NCI-H2196 (cell line): ENCODE measurements around the gene RNF149.

Experiments used
- DNase-seq: peaks from one replicate; lab custom pipeline; 2025; ENCODE audit not compliant: unreplicated experiment; lab: John Stamatoyannopoulos, UW

RNF149 gene

GRCh38 chr2:101296371-101296770 is 12.1 kb downstream of the RNF149 start:
- no peak for DNase-seq

GRCh38 chr2:101295895-101296294 is 12.6 kb downstream of the RNF149 start:
- DNase-seq: no peak

- no peak for DNase-seq
Observed at GRCh38 chr2:101294861-101295260, 13.6 kb downstream of the RNF149 start.

- no peak for DNase-seq
Observed at GRCh38 chr2:101293544-101293943, 15.0 kb downstream of the RNF149 start.

GRCh38 chr2:101291973-101292372 is 16.5 kb downstream of the RNF149 start:
- no peak for DNase-seq

GRCh38 chr2:101290711-101291110 is 17.8 kb downstream of the RNF149 start:
- no peak for DNase-seq

- no peak for DNase-seq
Observed at GRCh38 chr2:101287303-101287702, 21.2 kb downstream of the RNF149 start.

GRCh38 chr2:101286684-101287083 is 21.8 kb downstream of the RNF149 start:
- DNase-seq: no peak

GRCh38 chr2:101282980-101283379 is 25.5 kb downstream of the RNF149 start:
- DNase-seq: no peak

- no peak for DNase-seq
Observed at GRCh38 chr2:101281482-101281881, 27.0 kb downstream of the RNF149 start.

- no peak for DNase-seq
Observed at GRCh38 chr2:101278925-101279324, 29.6 kb downstream of the RNF149 start.

GRCh38 chr2:101277111-101277510 is 31.4 kb downstream of the RNF149 start:
- no peak for DNase-seq

- DNase-seq: no peak
Observed at GRCh38 chr2:101274142-101274541, 34.4 kb downstream of the RNF149 start.

- DNase-seq: no peak
Observed at GRCh38 chr2:101273056-101273455, 35.4 kb downstream of the RNF149 start.

- DNase-seq: no peak
Observed at GRCh38 chr2:101272045-101272784, 36.3 kb downstream of the RNF149 start.

- DNase-seq: no peak
Observed at GRCh38 chr2:101270700-101271259, 37.7 kb downstream of the RNF149 start.

GRCh38 chr2:101267671-101268656 is 40.5 kb downstream of the RNF149 start:
- DNase-seq: no peak

- DNase-seq: no peak
Observed at GRCh38 chr2:101265893-101266499, 42.5 kb downstream of the RNF149 start.

GRCh38 chr2:101264360-101264939 is 44.1 kb downstream of the RNF149 start:
- DNase-seq: peak; percentile 27

GRCh38 chr2:101263377-101263800 is 45.1 kb downstream of the RNF149 start:
- no peak for DNase-seq

GRCh38 chr2:101262142-101262541 is 46.4 kb downstream of the RNF149 start:
- no peak for DNase-seq
